Common myeloid progenitor, CD34-positive (primary cell): ENCODE data around the gene CFAP107.

Experiments used
- CTCF ChIA-PET: fragments of 350-600 bp; sonication (Branson Sonifier 250); formaldehyde crosslinking; loops from one replicate; lab custom pipeline; 2021; ENCODE audit warnings: antibody characterized with exemption; lab: Charles Lee
- POLR2A ChIA-PET: fragments of 350-600 bp; sonication (Branson Sonifier 250); formaldehyde crosslinking; loops from one replicate; lab custom pipeline; 2021; ENCODE audit warnings: antibody characterized with exemption; lab: Charles Lee
- DNase-seq, 3 donors: peaks; one replicate each; pipeline versions ENCODE4 v3.0.0 to v3.0.0-alpha.2; 2013
- H3K27ac ChIP-seq, 2 experiments: 1 replicate in 1 of 2; 2 replicates in 1 of 2; pipeline ENCODE4 v1.7.0; 2013; ENCODE audit warnings: inconsistent platforms in 2 of 2, low read length in 2 of 2, mild to moderate bottlenecking in 2 of 2, low read depth in 1 of 2, moderate library complexity in 1 of 2; ENCODE audit not compliant: severe bottlenecking in 2 of 2, insufficient read depth in 1 of 2, poor library complexity in 1 of 2
- H3K27me3 ChIP-seq, 5 experiments: replicated peaks in 2 of 5; 1 replicate in 3 of 5; 2 replicates in 2 of 5; pipeline versions ENCODE4 v1.6.1 to v1.7.0; 2013; ENCODE audit warnings: low read length in 4 of 5, mild to moderate bottlenecking in 2 of 5, moderate library complexity in 2 of 5, inconsistent platforms in 1 of 5; ENCODE audit not compliant: insufficient read depth in 5 of 5, control insufficient read depth in 4 of 5
- H3K36me3 ChIP-seq, 4 experiments: 1 replicate in 2 of 4; 2 replicates in 2 of 4; pipeline versions ENCODE4 v1.6.1 to v1.7.0; 2013; ENCODE audit warnings: low read length in 3 of 4, control low read depth in 1 of 4, mild to moderate bottlenecking in 1 of 4; ENCODE audit not compliant: control insufficient read depth in 4 of 4, insufficient read depth in 4 of 4
- H3K4me1 ChIP-seq, 4 experiments: 1 replicate in 3 of 4; 2 replicates in 1 of 4; pipeline versions ENCODE4 v1.6.1 to v1.7.1; 2013; ENCODE audit warnings: low read length in 3 of 4, mild to moderate bottlenecking in 3 of 4, control low read depth in 1 of 4, inconsistent platforms in 1 of 4, moderate library complexity in 1 of 4; ENCODE audit not compliant: control insufficient read depth in 4 of 4, insufficient read depth in 4 of 4; ENCODE audit errors: control extremely low read depth in 1 of 4
- H3K4me3 ChIP-seq, 7 experiments: 1 replicate in 4 of 7; 2 replicates in 3 of 7; pipeline versions ENCODE4 v1.5.1 to v1.7.0; 2013; ENCODE audit warnings: mild to moderate bottlenecking in 7 of 7, low read length in 6 of 7, moderate library complexity in 6 of 7, inconsistent platforms in 2 of 7, low read depth in 2 of 7, control low read depth in 1 of 7; ENCODE audit not compliant: insufficient read depth in 4 of 7, control insufficient read depth in 1 of 7; ENCODE audit errors: extremely low read depth in 1 of 7
- H3K9me3 ChIP-seq, 5 experiments: 1 replicate in 4 of 5; 2 replicates in 1 of 5; pipeline versions ENCODE4 v1.6.1 to v1.7.1; 2013; ENCODE audit warnings: low read length in 4 of 5, mild to moderate bottlenecking in 2 of 5, inconsistent platforms in 1 of 5, low read depth in 1 of 5, moderate library complexity in 1 of 5; ENCODE audit not compliant: control insufficient read depth in 4 of 5, insufficient read depth in 2 of 5; ENCODE audit errors: control extremely low read depth in 1 of 5
- WGBS: methylation state at CpG from one replicate; pipeline ENCODE4 v1.1.5; 2013; ENCODE audit not compliant: insufficient coverage; 5-methylcytosine and 5-hydroxymethylcytosine counted together

CFAP107 gene

DNA sequence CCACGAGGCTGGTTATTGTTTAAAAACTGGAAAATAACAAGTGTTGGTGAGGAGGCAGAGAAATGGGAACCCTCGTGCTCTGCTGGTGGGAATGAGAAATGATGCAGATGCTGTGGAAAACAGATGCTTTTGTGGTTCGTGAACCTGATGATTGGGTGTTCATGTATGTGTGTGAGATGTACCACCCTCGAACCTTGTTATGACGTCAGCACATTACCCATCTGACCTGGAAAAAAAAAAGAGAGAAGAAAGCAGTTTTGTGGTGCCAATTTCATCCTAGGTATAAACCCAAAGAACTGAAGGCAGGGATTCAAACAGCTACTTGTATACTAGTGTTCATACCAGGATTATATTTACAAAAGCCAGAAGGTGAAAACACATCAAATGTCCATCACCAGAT is 6.4 kb upstream of the CFAP107 start:
- ChIA-PET POLR2A (no interaction called here), CTCF (no interaction called here)
- H3K36me3 ChIP-seq: no peaks in the 10 kb centered on the region
- H3K4me3 ChIP-seq: no peak overlapping the region
- H3K27me3 ChIP-seq: peaks cover 0 to 2% (median 0%) of the 10 kb centered on the region in 5 experiments
- 98% methylated on average over 4 of the region's 5 CpGs for WGBS
- DNase-seq: no peak
- no peaks in the 10 kb centered on the region for H3K4me1 ChIP-seq
- no peak overlapping the region for H3K27ac ChIP-seq
- H3K9me3 ChIP-seq: peaks cover 0 to 9% (median under 1%) of the 10 kb centered on the region in 5 experiments

DNA sequence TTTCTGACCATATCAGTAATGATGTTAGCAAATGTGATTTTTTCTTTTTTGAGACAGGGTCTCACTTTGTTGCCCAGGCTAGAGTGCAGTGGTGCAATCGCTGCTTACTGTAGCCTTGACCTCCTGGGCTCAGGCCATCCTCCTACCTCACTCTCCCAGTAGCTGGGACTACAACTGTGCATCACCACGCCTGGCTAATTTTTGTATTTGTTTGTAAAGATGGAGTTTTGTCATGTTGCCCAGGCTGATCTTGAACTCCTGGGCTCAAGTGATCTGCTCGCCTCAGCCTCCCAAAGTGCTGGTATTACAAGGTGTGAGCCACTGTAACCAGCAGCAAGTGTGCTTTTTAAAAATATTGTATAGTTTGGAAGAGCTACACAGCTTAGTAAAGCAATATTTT is 4.1 kb upstream of the CFAP107 start:
- CTCF ChIA-PET: no interaction called here
- H3K4me1 ChIP-seq: no peaks in the 10 kb centered on the region
- H3K27ac ChIP-seq: no peak overlapping the region
- DNase-seq: no peak
- H3K9me3 ChIP-seq: peaks cover 0 to 4% (median 3%) of the 10 kb centered on the region in 5 experiments
- no peaks in the 10 kb centered on the region for H3K36me3 ChIP-seq
- WGBS: 90% methylated on average over 2 of the region's 3 CpGs
- no peak overlapping the region for H3K4me3 ChIP-seq
- peaks cover 0 to 2% (median 0%) of the 10 kb centered on the region in 5 experiments for H3K27me3 ChIP-seq
- POLR2A ChIA-PET: no interaction called here

- POLR2A ChIA-PET: no interaction called here
- H3K36me3 ChIP-seq: no peaks in the 10 kb centered on the region
- CTCF ChIA-PET: no interaction called here
- H3K9me3 ChIP-seq: peaks cover 6 to 26% (median 14%) of the 10 kb centered on the region in 5 experiments
- peaks cover 0 to 2% (median 0%) of the 10 kb centered on the region in 5 experiments for H3K27me3 ChIP-seq
- no peak overlapping the region for H3K4me3 ChIP-seq
- 92% methylated on average over 2 of the region's 3 CpGs for WGBS
- no peak for DNase-seq
- H3K4me1 ChIP-seq: no peaks in the 10 kb centered on the region
- H3K27ac ChIP-seq: no peak overlapping the region
Observed at GRCh38 chr1:12745126-12745991, 641 bp upstream of the CFAP107 start.

DNA sequence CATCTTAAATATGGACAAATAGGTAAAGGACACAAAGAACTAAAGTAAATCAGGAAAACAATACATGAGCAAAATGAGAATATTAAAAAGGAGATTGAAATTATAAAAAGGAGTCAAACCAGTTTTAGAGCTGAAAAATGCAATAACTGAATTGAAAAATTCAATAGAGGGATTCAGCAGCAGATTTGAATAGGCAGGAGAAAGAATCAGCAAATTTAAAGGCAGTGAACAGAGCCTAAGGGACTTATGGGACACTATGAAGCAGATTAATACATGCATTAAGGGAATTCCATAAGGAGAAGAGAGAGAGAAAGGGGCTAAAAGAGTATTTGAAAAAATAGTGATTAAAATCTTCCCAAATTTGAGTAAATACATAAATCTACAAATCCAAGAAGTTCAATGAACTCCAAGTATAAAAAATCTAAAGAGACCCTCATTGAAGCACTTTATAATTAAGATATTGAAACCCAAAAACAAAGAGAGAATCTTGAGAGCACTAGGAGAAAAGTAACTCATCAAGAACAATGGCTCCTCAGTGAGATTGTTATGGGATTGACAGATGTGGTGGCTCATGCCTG is 2.9 kb downstream of the CFAP107 start:
- H3K4me1 ChIP-seq: no peaks in the 10 kb centered on the region
- CTCF ChIA-PET: no interaction called here
- H3K9me3 ChIP-seq: peaks cover 9 to 29% (median 14%) of the 10 kb centered on the region in 5 experiments
- peaks cover 0 to 4% (median 0%) of the 10 kb centered on the region in 5 experiments for H3K27me3 ChIP-seq
- no peak for DNase-seq
- POLR2A ChIA-PET: no interaction called here
- H3K4me3 ChIP-seq: no peak overlapping the region
- H3K27ac ChIP-seq: no peak overlapping the region
- H3K36me3 ChIP-seq: no peaks in the 10 kb centered on the region

DNA sequence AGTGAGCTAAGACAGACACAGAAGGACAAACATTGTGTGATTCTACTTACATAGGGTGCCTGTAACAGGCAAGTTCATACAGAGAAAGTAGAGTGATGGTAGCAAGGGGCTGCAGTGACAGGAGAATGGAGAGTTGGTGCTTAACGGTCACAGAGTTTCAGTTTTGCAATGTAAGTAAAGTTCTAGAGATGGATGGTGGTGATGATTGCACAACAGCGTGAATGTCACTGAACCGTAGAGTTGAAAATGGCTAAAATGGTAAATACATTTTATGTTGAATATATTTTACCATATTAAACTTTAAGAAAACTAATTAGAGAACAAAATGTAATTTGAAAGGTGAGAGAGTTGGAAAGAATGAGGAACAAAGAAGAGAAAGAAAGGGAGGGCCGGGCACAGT is 8.7 kb downstream of the CFAP107 start:
- ChIA-PET CTCF (no interaction called here), POLR2A (no interaction called here)
- H3K4me1 ChIP-seq: no peaks in the 10 kb centered on the region
- H3K27me3 ChIP-seq: peaks cover 0 to 29% (median 2%) of the 10 kb centered on the region in 5 experiments
- H3K27ac ChIP-seq: no peak overlapping the region
- H3K36me3 ChIP-seq: no peaks in the 10 kb centered on the region
- WGBS: 90% methylated on average over 1 of the region's 4 CpGs
- no peak for DNase-seq
- peaks cover 0 to 6% (median 0%) of the 10 kb centered on the region in 5 experiments for H3K9me3 ChIP-seq
- H3K4me3 ChIP-seq: no peak overlapping the region

GRCh38 chr1:12756273-12756672 is 10.3 kb downstream of the CFAP107 start:
- Histone ChIP-seq H3K36me3 (no peaks in the 10 kb centered on the region), H3K4me3 (no peak overlapping the region), H3K27ac (no peak overlapping the region), H3K27me3 (peaks cover 0 to 33% (median 4%) of the 10 kb centered on the region in 5 experiments), H3K9me3 (no peaks in the 10 kb centered on the region), H3K4me1 (no peaks in the 10 kb centered on the region)
- WGBS: 100% methylated on average over 1 of the region's 2 CpGs
- ChIA-PET CTCF (no interaction called here), POLR2A (no interaction called here)
- DNase-seq: no peak

- no peak for DNase-seq
- CTCF ChIA-PET: no interaction called here
- H3K4me1 ChIP-seq: no peaks in the 10 kb centered on the region
- peaks cover 0 to 33% (median 4%) of the 10 kb centered on the region in 5 experiments for H3K27me3 ChIP-seq
- WGBS: 92% methylated on average over 6 of the region's 6 CpGs
- POLR2A ChIA-PET: no interaction called here
- H3K27ac ChIP-seq: no peak overlapping the region
- no peaks in the 10 kb centered on the region for H3K36me3 ChIP-seq
- H3K4me3 ChIP-seq: no peak overlapping the region
- H3K9me3 ChIP-seq: no peaks in the 10 kb centered on the region
Observed at GRCh38 chr1:12756768-12757413, 10.9 kb downstream of the CFAP107 start.
